ENCODE results near the gene USP36. TPM values are rescaled to one million over a fixed set of nuclear protein-coding genes. Genes with fewer than 3 reads are reported as not detected.

USP36 gene
- total RNA-seq, 4 donors from 2014 or later: 13.2 to 38.9 (median 22.4) TPM

GRCh38 chr17:78842881-78843565, 2.4 kb upstream of the USP36 start:
- no peak overlapping the region for H3K4me3 ChIP-seq
- 52 to 71% methylated on average over 4 to 7 of the region's 10 CpGs for WGBS, 2 donors
- peaks cover 17 to 27% (median 22%) of the 10 kb centered on the region in 3 donors for H3K4me1 ChIP-seq
- no peak for DNase-seq
- H3K9me3 ChIP-seq: no peaks in the 10 kb centered on the region
- intact Hi-C loops (cut with DNase I): no loop called here
- H3K27ac ChIP-seq: no peak overlapping the region
- TF ChIP-seq, protein P1, sequence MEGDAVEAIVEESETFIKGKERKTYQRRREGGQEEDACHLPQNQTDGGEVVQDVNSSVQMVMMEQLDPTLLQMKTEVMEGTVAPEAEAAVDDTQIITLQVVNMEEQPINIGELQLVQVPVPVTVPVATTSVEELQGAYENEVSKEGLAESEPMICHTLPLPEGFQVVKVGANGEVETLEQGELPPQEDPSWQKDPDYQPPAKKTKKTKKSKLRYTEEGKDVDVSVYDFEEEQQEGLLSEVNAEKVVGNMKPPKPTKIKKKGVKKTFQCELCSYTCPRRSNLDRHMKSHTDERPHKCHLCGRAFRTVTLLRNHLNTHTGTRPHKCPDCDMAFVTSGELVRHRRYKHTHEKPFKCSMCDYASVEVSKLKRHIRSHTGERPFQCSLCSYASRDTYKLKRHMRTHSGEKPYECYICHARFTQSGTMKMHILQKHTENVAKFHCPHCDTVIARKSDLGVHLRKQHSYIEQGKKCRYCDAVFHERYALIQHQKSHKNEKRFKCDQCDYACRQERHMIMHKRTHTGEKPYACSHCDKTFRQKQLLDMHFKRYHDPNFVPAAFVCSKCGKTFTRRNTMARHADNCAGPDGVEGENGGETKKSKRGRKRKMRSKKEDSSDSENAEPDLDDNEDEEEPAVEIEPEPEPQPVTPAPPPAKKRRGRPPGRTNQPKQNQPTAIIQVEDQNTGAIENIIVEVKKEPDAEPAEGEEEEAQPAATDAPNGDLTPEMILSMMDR (IDR thresholded peaks at IDR 0.05): peak; percentile 43 to 76 (median 56)
- TF ChIP-seq POLR2A (IDR thresholded peaks at IDR 0.05): no peak
- H3K27me3 ChIP-seq: no peaks in the 10 kb centered on the region
- peaks cover 0 to 3% (median under 1%) of the 10 kb centered on the region in 3 donors for H3K36me3 ChIP-seq

- H3K27ac ChIP-seq: peak overlapping the region; percentile 98 to 100 (median 100)
- peak overlapping the region; percentile 79 to 98 (median 96) for H3K4me3 ChIP-seq
- no CpG with 5 or more reads among the region's 35 CpGs for WGBS, 2 donors
- peaks cover 14 to 29% (median 19%) of the 10 kb centered on the region in 3 donors for H3K36me3 ChIP-seq
- H3K9me3 ChIP-seq: no peaks in the 10 kb centered on the region
- H3K4me1 ChIP-seq: peaks cover 17 to 39% (median 22%) of the 10 kb centered on the region in 3 donors
- no peak for DNase-seq
- intact Hi-C loops (cut with DNase I): no loop called here
- no peaks in the 10 kb centered on the region for H3K27me3 ChIP-seq
- TF ChIP-seq, protein P1 (IDR thresholded peaks at IDR 0.05): no peak
- no peak for TF ChIP-seq POLR2A (IDR thresholded peaks at IDR 0.05)
Measured at GRCh38 chr17:78840530-78840779, 159 bp downstream of the USP36 start.

- peaks cover 17 to 39% (median 22%) of the 10 kb centered on the region in 3 donors for H3K4me1 ChIP-seq
- no peak for TF ChIP-seq POLR2A (IDR thresholded peaks at IDR 0.05)
- H3K27ac ChIP-seq: peak overlapping the region; percentile 98 to 100 (median 100)
- DNase-seq: no peak
- H3K36me3 ChIP-seq: peaks cover 19 to 34% (median 24%) of the 10 kb centered on the region in 3 donors
- intact Hi-C loops (cut with DNase I): no loop called here
- H3K27me3 ChIP-seq: no peaks in the 10 kb centered on the region
- no peaks in the 10 kb centered on the region for H3K9me3 ChIP-seq
- H3K4me3 ChIP-seq: peak overlapping the region; percentile 79 to 98 (median 96)
- WGBS, 2 donors: 0 to 2% methylated on average over 6 of the region's 73 CpGs
Measured at GRCh38 chr17:78839762-78840529, 668 bp downstream of the USP36 start.

- Histone ChIP-seq H3K4me1 (peaks cover 17 to 39% (median 22%) of the 10 kb centered on the region in 3 donors), H3K4me3 (peak overlapping the region; percentile 79 to 98 (median 96)), H3K27ac (peak overlapping the region; percentile 98 to 100 (median 100)), H3K9me3 (no peaks in the 10 kb centered on the region), H3K36me3 (peaks cover 23 to 41% (median 27%) of the 10 kb centered on the region in 3 donors), H3K27me3 (no peaks in the 10 kb centered on the region)
- WGBS, 2 donors: 6 to 15% methylated on average over 10 to 11 of the region's 11 CpGs
- no peak for TF ChIP-seq POLR2A (IDR thresholded peaks at IDR 0.05)
- TF ChIP-seq, protein P1 (IDR thresholded peaks at IDR 0.05): no peak
- intact Hi-C loops (cut with DNase I): no loop called here
- DNase-seq: no peak
Measured at GRCh38 chr17:78839235-78839761, 1.3 kb downstream of the USP36 start.

DNA sequence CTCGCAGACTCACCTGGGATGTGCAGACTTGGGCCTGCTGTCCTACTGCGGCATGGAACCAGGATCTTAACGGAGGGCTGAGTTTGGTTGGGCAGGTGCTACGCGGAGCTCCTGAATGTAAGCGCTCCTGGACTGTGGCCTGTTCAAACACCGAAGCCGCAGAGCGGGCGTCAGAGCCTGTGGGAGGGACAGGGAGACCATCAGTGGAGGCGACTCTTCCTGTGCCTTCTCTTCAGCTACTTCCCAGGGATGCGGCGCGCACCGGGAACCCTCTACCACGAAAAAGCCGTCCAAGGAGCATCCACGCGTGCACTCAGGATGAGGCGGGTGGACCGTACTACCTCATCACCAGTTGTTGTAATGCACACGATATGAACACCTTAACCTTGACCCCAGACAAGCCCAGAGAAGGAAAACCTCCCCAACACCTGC, 2.0 kb downstream of the USP36 start:
- Histone ChIP-seq H3K27me3 (no peaks in the 10 kb centered on the region), H3K4me3 (peak overlapping the region in 2 of 4 donors; percentile 79 to 98), H3K9me3 (no peaks in the 10 kb centered on the region), H3K4me1 (peaks cover 17 to 39% (median 22%) of the 10 kb centered on the region in 3 donors), H3K36me3 (peaks cover 27 to 48% (median 30%) of the 10 kb centered on the region in 3 donors), H3K27ac (peak overlapping the region in 1 of 4 donors; percentile 100)
- intact Hi-C loops (cut with DNase I): no loop called here
- no peak for DNase-seq
- TF ChIP-seq, protein P1 (IDR thresholded peaks at IDR 0.05): no peak
- no peak for TF ChIP-seq POLR2A (IDR thresholded peaks at IDR 0.05)
- WGBS, 2 donors: 63 to 81% methylated on average over 18 to 20 of the region's 22 CpGs
